SK-N-MC (cell line): Measurements from ENCODE around the gene KRT5.

Source experiments
- DNase-seq: peaks from one replicate; pipeline ENCODE4 v3.0.0-alpha.2; 2011; ENCODE audit warnings: low read depth, low spot score
- H3K27ac ChIP-seq: fragments of 200-600 bp; sonication (generic); 2 replicates; pipeline ENCODE4 v1.5.1; 2016; ENCODE audit warnings: mixed run types
- H3K36me3 ChIP-seq: fragments of 200-600 bp; sonication (generic); 2 replicates; pipeline ENCODE4 v1.6.1; 2017; ENCODE audit warnings: antibody characterized with exemption, low read length, mixed read lengths; ENCODE audit not compliant: insufficient read depth
- H3K4me3 ChIP-seq: fragments of 200-600 bp; sonication (generic); 2 replicates; pipeline ENCODE4 v1.5.1; 2016
- H3K9ac ChIP-seq: fragments of 200-600 bp; sonication (generic); 2 replicates; pipeline ENCODE4 v1.8.0; 2017; ENCODE audit warnings: mixed run types, mixed read lengths; ENCODE audit not compliant: insufficient read length
- H3K9me3 ChIP-seq: fragments of 200-600 bp; sonication (generic); 2 replicates; pipeline ENCODE4 v1.6.1; 2017; ENCODE audit warnings: low read depth, mild to moderate bottlenecking, antibody characterized with exemption, low read length, moderate library complexity, mixed read lengths
- EZH2 ChIP-seq: fragments of 200-600 bp; sonication (generic); IDR thresholded peaks from one replicate; pipeline ENCODE4 v1.6.1; 2017; ENCODE audit warnings: antibody characterized with exemption
- FOXP2 ChIP-seq: optimal IDR thresholded peaks from 2 replicates; pipeline ENCODE3; 2011; ENCODE audit warnings: mild to moderate bottlenecking, moderate library complexity; ENCODE audit not compliant: insufficient read depth; ENCODE audit errors: extremely low read length, control extremely low read depth
- POLR2AphosphoS5 ChIP-seq: IDR thresholded peaks from 2 replicates; pipeline ENCODE4 v1.6.1; 2012; ENCODE audit warnings: mild to moderate bottlenecking, low read depth, low read length, borderline replicate concordance

Gene KRT5

DNA sequence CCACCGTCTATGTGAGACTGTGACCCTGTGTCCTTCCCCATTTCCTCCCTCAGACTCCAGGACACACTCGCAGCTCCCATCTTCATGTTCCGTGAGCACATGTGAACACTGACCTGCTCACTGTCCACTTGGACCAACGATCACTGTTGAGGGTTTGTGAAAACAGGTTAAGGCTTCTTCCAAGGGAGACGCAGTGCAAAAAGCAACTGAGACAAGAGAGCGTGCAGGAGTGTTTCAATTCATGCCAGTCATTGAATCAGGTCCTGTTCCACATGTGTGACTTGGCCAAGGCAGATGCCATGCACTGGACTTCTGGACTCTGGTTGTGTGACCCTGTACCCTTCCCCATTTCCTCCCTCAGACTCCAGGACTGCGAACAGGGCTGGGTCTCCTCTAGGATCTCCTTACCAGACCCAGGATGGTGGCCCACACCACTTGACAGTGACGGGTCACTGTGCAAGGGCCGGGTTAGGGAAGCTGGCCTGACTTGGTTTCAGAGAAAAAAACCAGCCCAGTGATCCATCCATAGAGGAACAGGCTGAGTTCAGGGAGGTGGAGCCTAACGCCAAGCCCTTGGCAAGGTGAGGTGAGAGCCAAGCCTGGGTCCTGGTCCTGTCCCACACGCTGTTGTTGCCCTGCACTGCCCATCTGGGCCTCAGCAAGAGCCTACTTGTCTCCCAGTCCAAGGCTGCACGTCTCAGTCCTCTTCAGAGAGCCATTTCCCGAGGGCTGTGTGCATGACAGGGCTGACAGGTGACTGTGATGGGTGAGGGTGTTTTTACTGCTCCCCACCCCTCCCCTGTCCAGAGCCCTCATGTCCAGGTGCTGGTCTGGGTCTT is 5.7 kb upstream of the KRT5 start:
- Histone ChIP-seq H3K9ac (no peak overlapping the region), H3K27ac (no peak overlapping the region)
- no peak for DNase-seq

DNA sequence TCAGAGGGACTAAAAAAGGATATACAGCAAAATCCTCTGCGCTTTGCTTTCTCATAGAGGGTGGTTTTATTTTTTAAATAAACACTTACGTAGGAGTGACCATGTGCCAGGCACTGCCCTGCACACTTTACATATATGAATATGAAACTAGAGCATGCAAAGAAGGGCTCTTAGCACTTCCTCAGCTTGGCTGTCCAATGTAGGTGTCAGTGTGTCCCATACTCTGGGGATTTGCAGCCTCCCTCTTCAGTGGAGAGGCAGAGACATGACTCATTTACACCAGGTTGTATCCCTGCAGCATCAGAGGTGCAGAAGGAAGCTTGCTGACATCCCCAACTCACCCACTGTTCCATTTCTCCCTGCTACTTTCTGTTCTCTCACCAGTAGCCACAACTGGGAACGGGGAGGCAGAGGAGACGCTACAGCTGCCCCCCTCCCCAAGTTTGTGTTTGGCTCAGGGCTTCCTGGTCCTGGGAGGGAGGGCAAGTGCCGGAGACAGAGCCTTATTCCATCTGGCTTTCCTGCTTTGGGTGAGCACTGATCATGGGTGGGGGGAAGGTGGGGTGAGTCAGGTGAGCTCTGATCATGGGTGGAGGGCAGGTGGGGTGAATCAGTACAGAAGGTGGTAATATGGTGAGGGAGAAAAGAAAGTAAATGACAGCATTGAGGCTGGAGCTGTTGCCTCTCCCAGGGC is 4.9 kb upstream of the KRT5 start:
- no peaks in the 10 kb centered on the region for H3K36me3 ChIP-seq
- no peak overlapping the region for H3K4me3 ChIP-seq
- no peak overlapping the region for H3K27ac ChIP-seq
- DNase-seq: no peak
- H3K9ac ChIP-seq: no peak overlapping the region
- H3K9me3 ChIP-seq: no peaks in the 10 kb centered on the region
- TF ChIP-seq POLR2AphosphoS5 (no peak), EZH2 (no peak), FOXP2 (no peak)

More for the DNA sequence above, 5.7 kb upstream of the KRT5 start:
- TF ChIP-seq POLR2AphosphoS5 (no peak), EZH2 (no peak), FOXP2 (no peak)
- no peak overlapping the region for H3K4me3 ChIP-seq
- no peaks in the 10 kb centered on the region for H3K36me3 ChIP-seq
- H3K9me3 ChIP-seq: no peaks in the 10 kb centered on the region

DNA sequence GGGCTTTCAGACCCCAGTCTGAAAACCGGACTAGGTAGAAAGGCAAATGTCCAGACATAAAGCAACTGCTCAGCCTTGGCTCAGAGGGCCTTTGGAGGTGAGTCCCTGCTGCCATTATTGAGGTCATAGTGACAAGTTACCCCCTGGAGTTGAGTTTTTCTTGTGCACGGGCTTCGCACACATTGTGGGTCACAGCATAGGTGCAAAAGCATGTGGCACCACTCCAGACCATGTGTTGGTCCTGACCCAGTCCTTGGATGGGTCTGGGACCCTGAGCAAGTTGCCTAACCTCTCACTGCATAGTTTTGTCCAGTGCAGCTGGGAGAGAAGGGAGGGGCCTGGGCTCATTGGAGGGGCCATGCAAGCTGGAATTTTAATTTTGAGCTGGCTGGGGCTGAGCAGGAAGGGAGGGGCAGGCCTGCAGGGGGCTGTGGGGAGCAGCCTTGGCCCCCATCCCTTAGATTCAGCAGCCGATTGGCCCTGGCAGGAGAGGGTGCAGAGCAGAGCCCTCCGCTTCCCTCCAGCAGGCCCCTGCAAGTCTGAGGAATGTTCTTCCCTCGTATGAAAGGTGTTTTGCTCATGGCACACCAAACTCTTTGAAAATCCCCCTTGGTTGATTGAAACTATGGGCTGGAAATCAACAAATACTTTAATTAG is 4.2 kb upstream of the KRT5 start:
- DNase-seq: no peak
- no peak for TF ChIP-seq EZH2
- TF ChIP-seq FOXP2: no peak
- Histone ChIP-seq H3K9ac (no peak overlapping the region), H3K27ac (no peak overlapping the region), H3K9me3 (no peaks in the 10 kb centered on the region), H3K36me3 (no peaks in the 10 kb centered on the region), H3K4me3 (no peak overlapping the region)

DNA sequence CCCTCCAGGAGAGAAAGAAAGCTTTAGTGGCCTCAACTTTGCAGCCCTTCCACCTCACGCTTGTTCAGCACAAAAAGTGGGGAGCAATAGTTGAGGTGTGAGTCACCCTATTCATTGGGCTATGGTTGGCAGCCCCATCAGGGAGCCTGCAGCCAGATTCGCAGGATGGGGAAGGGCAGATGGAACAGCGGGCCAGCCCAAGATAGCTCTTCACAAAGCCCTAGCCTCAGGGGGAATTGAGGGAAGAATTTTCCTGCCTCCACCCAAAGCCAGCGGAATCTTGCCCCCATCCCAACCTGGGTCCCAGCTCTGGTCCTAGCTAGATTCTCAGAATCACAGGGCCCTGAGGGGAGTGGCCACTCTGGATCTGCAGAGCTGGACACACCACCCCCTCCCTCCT is 3.6 kb upstream of the KRT5 start:
- Histone ChIP-seq H3K4me3 (no peak overlapping the region), H3K9me3 (no peaks in the 10 kb centered on the region), H3K9ac (no peak overlapping the region), H3K36me3 (no peaks in the 10 kb centered on the region), H3K27ac (no peak overlapping the region)
- DNase-seq: no peak
- no peak for TF ChIP-seq FOXP2
- TF ChIP-seq EZH2: no peak
- no peak for TF ChIP-seq POLR2AphosphoS5

DNA sequence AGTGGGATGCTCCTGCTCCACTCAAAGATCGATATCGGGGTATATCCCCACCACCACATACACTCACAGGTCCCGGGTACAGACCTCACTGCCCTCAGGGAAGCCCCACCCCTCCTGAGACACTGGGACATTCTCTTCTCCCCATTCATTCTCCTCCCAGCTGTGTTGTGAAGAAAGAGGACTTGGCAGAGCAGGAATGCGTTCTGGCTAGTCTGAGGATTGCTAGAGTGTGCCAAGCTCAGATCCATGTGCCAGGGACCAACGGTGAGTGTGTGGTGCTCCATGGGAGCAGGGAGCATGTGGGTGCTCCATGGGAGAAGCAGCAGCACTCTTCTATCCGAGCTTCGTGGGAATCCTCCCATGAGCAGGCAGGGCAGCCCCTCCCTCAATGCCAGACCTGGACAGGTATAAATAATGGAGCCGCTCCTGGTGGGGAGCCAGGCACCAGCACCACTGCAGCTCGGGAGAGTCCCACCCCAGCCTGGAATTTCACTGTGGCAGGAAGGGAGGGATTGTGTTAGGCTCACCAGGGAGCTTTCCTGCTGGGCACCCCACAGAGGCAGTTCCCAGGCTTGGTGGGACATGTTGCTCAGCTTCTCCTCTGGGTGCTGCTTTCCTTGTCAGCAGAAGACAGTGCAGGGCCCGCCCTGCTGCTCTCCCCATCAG is 2.3 kb upstream of the KRT5 start:
- Histone ChIP-seq H3K4me3 (no peak overlapping the region), H3K9me3 (no peaks in the 10 kb centered on the region), H3K9ac (no peak overlapping the region), H3K27ac (no peak overlapping the region), H3K36me3 (no peaks in the 10 kb centered on the region)
- DNase-seq: no peak
- TF ChIP-seq EZH2: no peak
- no peak for TF ChIP-seq FOXP2
- no peak for TF ChIP-seq POLR2AphosphoS5

DNA sequence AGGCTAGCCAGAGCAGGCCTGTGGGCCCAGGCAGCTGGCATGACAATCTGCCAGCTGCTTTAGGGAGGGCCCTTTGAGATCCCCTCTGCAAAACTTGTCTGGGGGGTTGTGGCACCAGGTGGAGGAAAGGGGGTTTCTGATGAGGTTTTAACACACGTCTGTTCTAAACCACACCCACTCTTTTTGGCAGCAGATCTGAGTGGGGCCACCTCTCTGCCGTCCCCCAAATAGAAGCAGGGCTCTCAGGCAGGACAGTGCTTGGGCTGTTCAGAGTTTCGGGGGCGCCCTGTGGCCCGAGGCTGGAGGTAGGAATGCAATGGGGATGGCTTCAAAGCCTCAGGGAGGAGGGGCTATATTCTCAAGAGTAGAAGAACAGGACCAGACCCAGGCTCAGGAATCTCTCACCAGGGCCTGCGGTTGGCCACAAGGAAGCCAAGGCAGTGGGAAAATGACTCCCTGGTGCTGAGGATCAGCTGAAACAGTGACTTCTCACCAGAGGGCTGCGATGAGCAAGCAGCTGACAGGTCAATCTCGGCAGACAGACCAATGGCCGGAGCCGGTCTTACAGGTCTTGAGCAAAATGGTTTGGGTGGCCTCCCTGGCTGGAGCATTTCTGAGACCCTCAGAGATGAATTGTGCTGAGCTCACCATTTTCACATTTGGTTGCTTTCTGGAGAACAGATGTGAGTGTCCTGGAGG is 1.5 kb upstream of the KRT5 start:
- TF ChIP-seq FOXP2 (no peak), EZH2 (no peak), POLR2AphosphoS5 (no peak)
- no peaks in the 10 kb centered on the region for H3K36me3 ChIP-seq
- H3K9me3 ChIP-seq: no peaks in the 10 kb centered on the region
- DNase-seq: no peak
- no peak overlapping the region for H3K27ac ChIP-seq
- no peak overlapping the region for H3K9ac ChIP-seq
- no peak overlapping the region for H3K4me3 ChIP-seq

DNA sequence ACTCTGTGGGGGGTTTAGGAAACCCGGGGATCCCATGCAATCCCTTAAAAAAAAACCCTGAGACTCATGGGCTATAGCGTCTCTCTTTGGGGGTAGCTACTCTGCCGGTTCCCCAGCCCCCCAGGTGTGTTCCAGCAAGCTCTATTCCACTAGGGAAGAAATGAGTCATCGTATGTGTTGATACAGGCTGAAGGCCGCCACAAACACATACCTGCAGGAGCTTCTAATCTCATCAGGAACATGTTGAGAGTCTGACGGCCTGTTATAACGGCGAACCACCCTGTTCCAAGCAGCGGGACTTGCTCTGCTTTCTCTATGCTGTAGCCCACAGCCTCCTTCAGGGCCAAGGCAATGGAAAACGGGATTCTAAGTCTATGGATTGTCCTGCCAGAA is 977 bp upstream of the KRT5 start:
- no peak overlapping the region for H3K27ac ChIP-seq
- H3K36me3 ChIP-seq: no peaks in the 10 kb centered on the region
- no peak overlapping the region for H3K9ac ChIP-seq
- no peak for TF ChIP-seq POLR2AphosphoS5
- no peak for TF ChIP-seq FOXP2
- TF ChIP-seq EZH2: no peak
- no peak for DNase-seq
- no peak overlapping the region for H3K4me3 ChIP-seq
- H3K9me3 ChIP-seq: no peaks in the 10 kb centered on the region
